Cardiac fibroblast (primary cell): ENCODE results near the gene CLEC2B.
A peak's percentile ranks its signal among the peaks of the same experiment; 100 is the strongest.

Experiments used
- DNase-seq, 2 donors: peaks; one replicate each; pipeline versions ENCODE4 v3.0.0 to v3.0.0-alpha.2; 2010; ENCODE audit warnings: low read depth in 2 of 2
- H3K4me3 ChIP-seq, 2 donors: replicated peaks in 1 of 2; 1 replicate in 1 of 2; 2 replicates in 1 of 2; pipeline ENCODE4 v1.5.1; 2011; ENCODE audit warnings: low read depth in 2 of 2, low read length in 2 of 2, mild to moderate bottlenecking in 2 of 2, moderate library complexity in 1 of 2
- TF ChIP-seq, protein P1 (sequence below): IDR thresholded peaks from one replicate; pipeline ENCODE4 v1.5.1; 2011; ENCODE audit warnings: low read depth, mild to moderate bottlenecking, low read length, inconsistent platforms

Gene CLEC2B

DNA sequence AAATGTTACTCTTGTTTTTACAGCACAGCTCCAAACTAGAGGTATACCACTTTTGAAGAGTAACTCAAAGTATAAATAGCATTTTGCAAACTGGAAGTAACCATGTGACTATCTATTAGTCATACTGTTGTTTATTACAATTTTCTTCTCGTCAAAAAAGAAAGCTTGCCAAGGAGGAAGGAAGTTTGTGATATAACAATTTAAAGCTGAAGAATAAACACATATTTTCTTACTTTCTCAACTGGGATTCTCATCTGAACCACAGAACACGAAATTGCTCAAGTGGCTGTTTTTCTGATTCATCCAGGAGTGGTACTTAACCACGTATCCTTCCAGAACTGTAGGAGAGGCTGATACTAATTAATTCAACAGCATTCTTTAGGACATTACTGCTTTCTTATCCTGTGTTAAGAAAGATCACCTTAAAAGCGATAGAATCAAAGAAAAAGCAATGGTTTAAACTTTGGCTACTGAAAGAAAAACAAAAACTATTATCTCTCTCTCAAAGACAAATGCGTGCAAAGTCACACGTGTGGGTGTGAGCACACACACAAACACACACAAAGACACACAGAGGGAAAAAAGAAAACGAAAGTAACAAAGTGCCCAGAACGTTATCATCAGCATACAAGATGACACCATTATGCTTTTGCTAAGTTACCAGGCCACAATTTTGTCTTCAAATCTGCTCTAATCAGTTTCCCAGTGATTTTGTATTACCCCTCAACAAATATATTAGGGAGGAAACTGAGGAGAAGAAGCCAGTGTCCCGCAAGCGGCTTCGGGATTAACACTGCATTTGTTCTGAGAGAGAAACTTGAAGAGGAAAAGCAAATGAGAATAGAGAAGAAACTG, at the start of gene CLEC2B:
Gene CLEC2B (minus strand): TSS at position 48 of the 855 bp plus-strand sequence.
- DNase-seq = peak; percentile 88 to 95
- peak within 1 kb of the TSS; percentile 29 to 50 for H3K4me3 ChIP-seq
- TF ChIP-seq, protein P1, sequence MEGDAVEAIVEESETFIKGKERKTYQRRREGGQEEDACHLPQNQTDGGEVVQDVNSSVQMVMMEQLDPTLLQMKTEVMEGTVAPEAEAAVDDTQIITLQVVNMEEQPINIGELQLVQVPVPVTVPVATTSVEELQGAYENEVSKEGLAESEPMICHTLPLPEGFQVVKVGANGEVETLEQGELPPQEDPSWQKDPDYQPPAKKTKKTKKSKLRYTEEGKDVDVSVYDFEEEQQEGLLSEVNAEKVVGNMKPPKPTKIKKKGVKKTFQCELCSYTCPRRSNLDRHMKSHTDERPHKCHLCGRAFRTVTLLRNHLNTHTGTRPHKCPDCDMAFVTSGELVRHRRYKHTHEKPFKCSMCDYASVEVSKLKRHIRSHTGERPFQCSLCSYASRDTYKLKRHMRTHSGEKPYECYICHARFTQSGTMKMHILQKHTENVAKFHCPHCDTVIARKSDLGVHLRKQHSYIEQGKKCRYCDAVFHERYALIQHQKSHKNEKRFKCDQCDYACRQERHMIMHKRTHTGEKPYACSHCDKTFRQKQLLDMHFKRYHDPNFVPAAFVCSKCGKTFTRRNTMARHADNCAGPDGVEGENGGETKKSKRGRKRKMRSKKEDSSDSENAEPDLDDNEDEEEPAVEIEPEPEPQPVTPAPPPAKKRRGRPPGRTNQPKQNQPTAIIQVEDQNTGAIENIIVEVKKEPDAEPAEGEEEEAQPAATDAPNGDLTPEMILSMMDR = no peak

DNA sequence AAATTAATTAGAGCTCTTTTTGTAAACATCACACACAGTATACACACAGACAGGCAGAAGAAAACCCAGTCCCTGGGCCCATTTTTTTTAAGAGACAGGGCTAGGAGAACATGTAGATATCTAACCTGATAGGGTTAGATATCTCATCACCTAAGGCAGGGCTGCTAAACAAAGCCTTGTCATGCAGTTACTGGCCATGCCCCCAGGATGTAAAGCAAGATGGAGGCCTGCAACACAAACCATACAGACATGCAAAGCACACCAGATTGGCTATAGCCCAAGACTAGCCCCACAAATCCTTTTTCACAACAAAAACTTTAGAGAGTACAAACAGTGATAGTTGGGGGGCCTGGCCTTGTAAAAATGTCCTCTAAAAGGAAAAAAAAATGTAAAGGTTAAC, 42.6 kb upstream of the CLEC2B start:
- no peak for DNase-seq
- no peak overlapping the region for H3K4me3 ChIP-seq
- TF ChIP-seq, protein P1 = no peak

DNA sequence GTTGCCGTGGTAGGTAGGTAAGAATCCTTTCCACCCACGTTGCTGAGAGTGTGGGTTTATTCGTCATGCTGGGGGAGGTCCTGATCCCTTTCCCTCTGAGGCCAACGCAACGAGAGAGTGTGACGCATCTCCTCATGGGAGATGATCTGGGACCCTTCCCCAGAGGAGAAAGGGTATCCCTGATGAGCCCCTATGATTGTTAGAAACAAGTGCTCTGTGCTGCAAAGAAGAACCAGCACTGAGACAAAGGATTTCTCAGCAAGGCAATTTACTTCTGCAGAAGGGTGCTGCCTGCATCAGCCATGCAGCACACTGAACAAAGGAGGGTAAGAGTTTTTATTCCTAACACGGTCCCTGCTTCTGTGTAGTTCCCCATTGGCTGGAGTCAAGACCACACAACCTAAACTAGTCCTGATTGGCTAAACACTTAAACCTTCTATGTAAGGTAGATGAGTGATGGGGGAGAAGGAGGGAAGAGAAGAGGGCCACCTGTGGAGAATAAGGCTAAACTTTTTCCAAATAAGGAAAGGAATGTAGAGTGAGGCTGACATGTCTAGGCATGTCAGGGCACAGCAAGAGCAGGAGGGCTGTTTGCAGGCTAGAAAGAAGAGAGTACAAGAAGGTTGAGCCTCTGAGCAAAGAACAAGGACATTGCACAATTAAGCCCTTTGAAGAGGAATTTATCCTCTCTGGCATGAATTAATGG, 41.7 kb upstream of the CLEC2B start:
- TF ChIP-seq, protein P1 = no peak
- no peak overlapping the region for H3K4me3 ChIP-seq
- peak in 1 of 2 donors; percentile 6 for DNase-seq

DNA sequence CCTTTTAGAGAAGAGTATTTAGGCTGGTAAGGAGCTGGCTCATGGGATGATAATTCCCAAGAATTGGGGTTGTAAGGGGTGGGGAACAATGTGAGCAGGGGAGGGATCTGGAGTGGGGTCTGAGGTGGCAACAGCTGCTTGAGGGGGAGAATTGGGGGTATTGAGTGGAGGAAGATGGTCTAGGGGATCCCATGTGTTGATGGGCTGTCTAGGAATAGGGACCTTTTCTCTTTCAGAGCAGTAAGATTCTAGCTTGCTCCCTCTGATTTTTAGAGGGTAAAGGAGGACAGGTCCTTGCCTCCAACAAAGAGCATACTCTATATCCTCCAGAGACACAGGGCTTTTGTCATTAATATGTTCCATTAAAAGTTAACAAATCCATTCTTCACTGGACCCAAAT, 40.6 kb upstream of the CLEC2B start:
- TF ChIP-seq, protein P1 = no peak
- DNase-seq = no peak
- no peak overlapping the region for H3K4me3 ChIP-seq

DNA sequence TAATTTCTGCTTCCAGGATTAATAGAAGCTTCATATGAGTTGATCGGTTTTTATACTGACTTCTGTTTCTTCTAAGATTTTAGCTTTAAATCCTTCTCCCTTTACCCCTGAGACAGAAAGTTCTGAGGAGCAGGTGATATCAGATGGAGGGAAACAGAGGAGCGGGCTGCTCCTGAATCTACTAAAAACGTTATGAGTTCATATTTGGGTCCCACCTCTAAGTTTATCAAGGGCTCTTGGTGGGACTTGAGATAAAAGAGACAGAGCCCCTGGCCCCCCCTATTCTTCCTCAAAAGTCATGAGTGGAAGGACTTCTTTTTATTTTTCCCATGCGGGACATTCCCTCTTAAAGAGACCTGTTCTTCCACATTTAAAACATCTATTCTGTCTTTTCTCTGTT, 39.2 kb upstream of the CLEC2B start:
- TF ChIP-seq, protein P1 = no peak
- DNase-seq = no peak
- no peak overlapping the region for H3K4me3 ChIP-seq

DNA sequence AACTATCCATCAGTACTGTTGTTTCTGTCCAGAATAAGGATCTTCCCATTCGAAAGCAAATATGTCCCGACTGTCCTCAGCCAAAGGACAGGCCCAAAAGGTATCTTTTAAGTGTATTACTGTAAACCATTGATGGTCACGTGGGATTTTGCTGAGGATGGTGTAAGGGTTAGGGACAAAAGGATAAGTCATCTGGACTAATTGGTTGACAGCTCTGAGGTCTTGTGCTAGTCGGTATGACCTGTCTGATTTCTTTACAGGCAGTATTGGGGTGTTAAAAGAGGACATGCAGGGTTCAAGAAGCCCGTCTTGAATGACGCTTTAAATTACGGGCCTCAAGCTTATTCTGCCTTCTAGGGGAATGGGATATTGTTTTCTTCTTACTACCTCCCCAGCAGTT, 38.6 kb upstream of the CLEC2B start:
- TF ChIP-seq, protein P1 = no peak
- no peak for DNase-seq
- no peak overlapping the region for H3K4me3 ChIP-seq
